ENCODE data around the gene NFKB2. TPM values are rescaled to one million over a fixed set of nuclear protein-coding genes. Genes with fewer than 3 reads are reported as not detected.

Gene NFKB2
- 39.5 TPM for polyA plus RNA-seq (2012; ENCODE audit: insufficient read depth, insufficient read length)

DNA sequence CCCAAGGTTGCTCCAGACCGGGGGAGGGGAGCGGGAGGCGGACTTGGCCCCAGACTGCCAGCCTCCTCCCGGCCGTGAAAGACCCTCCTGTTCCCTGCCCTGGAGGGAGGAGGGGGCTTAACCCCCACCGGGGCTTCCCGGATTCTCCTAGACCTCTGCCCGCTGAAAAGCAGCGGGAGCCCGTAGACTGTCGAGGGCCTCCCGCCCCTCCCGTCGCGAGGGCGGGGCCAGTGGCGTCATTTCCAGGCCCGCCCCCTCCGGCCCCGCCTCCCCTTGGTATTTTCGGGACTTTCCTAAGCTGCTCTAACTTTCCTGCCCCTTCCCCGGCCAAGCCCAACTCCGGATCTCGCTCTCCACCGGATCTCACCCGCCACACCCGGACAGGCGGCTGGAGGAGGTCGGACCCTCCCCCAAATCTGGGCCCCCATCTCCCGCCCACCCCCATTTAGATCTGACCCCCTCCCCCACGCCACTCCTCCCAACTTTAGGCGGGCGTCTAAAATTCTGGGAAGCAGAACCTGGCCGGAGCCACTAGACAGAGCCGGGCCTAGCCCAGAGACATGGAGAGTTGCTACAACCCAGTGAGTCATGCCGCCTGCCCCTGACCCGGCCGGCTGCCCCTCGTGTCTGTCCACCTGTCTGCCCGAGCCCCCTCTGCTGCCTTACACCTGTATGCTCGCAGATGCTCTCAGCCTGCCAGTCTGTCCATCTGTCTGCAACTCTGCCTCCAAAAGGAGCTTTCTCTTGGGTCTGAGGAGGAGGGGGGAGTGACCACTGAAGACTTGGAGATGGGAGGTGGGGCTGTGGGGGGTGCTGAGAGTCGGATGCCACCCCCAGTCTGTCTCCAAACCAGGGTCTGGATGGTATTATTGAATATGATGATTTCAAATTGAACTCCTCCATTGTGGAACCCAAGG, at the start of gene NFKB2:
NFKB2 (plus strand) TSS at position 306 of the 917 bp plus-strand sequence; CDS start at position 561, 255 bp downstream.
- peak within 1 kb of the TSS; percentile 70 for H3K4me3 ChIP-seq (ENCODE audit: low read length)
- DNase-seq (ENCODE audit: low read depth, low spot score), result peak; percentile 49

- no peak overlapping the region for H3K4me3 ChIP-seq (ENCODE audit: low read length)
- no peak for DNase-seq (ENCODE audit: low read depth, low spot score)
Measured at GRCh38 chr10:102347236-102347828, 48.2 kb upstream of the NFKB2 start.

DNA sequence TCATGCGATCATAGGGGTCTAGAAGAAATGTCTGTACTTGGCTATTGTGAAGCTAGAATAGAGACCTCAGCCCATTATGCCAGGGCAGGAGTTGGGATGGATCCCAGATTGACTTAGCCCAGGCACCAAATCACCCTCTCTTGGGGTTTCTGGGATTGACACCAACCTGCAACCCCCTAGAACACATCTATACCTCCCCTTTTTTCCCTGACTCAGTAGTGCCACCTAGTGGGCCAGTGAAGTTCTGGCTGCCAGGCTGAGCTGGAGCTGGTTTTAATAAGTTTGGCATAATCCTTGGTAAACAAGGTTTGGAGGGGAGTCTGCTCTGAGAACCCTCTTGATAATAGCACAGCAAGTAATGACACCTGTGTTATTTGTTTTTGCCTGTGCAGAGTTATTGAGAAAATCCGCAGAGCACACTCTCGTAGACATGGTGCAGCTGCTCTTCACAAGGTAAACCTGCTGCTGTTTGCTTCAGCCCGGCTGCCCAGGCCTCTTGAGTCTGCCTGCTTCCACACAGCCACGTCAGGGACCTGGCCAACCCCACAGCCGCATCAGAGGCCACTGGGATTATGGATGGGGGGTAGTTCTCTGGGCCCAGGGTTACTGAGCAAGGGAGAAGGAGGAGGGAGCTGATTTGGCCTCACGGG, 43.3 kb upstream of the NFKB2 start:
- DNase-seq (ENCODE audit: low read depth, low spot score), result peak; percentile 43
- no peak overlapping the region for H3K4me3 ChIP-seq (ENCODE audit: low read length)

DNA sequence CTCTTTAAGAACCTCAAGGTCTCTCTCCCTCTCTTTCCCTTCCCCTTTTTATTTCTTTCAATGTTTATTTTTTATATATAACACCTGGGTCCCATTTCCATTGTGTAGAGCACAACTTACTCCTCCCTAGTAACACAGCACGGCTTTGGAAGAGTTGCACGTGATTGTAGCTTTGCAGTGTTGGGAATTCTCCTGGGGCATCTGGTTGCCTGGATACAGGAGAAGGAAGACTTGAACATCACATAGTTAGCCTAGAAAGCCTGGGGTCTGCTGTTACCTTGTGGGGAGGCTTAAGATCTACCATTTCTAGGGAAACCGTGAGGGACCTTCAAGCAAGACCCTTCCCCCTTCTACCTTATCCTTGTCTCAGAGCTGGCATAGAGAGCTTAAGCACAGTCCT, 41.1 kb upstream of the NFKB2 start:
- no peak overlapping the region for H3K4me3 ChIP-seq (ENCODE audit: low read length)
- no peak for DNase-seq (ENCODE audit: low read depth, low spot score)

DNA sequence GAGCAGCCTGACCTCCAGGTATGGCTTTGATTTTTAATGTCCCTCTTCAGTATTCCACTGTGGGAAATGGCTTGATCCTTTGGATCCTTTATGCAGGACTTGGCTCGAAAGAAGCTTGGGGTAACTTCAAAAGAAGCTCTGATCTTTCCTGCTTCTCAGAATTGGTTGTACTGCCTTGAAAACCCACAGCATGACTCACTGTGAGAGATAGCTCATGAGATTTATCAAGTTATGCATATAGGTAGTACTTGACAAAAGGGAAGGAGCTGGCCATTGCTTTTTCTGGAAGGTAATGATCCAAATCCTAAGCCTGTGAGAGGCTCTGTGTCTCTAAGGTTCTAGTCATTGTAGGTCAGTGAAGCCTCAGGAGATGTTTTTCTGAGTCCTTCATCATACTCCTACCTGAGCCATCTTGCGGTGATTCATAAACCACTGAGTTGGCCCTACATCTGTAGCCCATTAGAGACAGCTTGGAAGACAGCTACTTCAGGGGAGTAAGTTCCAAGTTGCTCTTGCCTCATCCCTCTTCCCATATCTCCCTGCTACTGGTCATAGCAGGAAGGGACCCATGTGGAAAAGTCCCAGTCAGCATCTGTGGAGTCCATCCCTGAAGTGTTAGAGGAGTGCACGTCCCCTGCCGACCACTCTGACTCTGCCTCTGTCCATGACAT, 36.7 kb upstream of the NFKB2 start:
- no peak overlapping the region for H3K4me3 ChIP-seq (ENCODE audit: low read length)
- no peak for DNase-seq (ENCODE audit: low read depth, low spot score)

DNA sequence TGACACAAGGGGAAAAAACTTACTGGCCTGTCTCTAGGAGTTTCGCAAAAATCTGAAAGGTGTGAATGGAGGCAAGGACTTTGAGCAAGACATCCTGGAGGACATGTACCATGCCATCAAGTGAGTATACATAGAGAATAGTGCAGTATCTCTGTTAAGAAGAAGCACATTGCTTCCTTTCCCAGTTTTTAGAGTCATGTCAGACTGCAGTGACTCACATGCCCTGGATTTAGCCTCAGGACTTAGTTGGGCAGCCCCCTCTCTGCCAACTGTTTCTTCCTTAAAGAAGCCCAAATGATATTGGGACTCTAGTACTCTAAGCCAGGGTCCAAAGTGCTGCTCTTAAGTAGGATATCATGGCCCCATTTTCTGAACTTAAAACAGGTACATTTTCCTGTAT, 28.1 kb upstream of the NFKB2 start:
- DNase-seq (ENCODE audit: low read depth, low spot score), result no peak
- no peak overlapping the region for H3K4me3 ChIP-seq (ENCODE audit: low read length)

- no peak for DNase-seq (ENCODE audit: low read depth, low spot score)
- H3K4me3 ChIP-seq (ENCODE audit: low read length), result no peak overlapping the region
Measured at GRCh38 chr10:102368077-102368476, 27.4 kb upstream of the NFKB2 start.

DNA sequence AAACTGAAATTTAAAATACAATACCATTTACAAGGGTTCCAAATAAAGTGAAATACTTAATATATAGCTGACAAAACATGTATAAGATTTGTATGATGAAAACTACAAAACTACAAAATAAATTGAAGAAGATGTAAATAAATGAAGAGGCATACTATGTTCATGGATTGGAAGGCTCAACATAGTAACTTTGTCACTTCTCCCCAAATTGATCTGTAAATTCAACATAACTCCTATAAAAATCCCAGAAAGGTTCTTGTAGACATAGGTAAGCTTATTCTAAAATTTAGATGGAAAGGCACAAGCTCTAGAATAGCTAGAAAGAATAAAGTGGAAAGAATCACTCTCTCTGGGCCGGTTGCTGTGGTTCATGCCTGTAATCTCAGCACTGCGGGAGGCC, 24.2 kb upstream of the NFKB2 start:
- H3K4me3 ChIP-seq (ENCODE audit: low read length), result no peak overlapping the region
- DNase-seq (ENCODE audit: low read depth, low spot score), result no peak

DNA sequence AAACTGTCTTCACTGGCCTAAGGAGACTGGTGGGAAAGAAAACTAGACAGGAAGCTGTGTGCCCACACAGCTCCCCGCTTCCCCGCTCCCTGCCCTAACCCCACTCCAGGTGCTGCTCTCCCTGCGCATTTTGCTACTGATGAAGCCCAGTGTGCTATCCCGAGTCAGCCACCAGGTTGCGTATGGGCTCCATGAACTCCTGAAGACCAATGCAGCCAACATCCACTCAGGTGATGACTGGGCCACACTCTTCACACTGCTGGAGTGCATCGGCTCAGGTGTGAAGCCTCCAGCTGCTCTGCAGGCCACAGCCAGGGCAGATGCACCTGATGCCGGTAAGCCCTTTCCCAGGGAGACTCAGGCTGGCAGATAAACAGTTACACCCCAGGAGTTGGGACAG, 20.3 kb upstream of the NFKB2 start:
- no peak overlapping the region for H3K4me3 ChIP-seq (ENCODE audit: low read length)
- DNase-seq (ENCODE audit: low read depth, low spot score), result no peak

DNA sequence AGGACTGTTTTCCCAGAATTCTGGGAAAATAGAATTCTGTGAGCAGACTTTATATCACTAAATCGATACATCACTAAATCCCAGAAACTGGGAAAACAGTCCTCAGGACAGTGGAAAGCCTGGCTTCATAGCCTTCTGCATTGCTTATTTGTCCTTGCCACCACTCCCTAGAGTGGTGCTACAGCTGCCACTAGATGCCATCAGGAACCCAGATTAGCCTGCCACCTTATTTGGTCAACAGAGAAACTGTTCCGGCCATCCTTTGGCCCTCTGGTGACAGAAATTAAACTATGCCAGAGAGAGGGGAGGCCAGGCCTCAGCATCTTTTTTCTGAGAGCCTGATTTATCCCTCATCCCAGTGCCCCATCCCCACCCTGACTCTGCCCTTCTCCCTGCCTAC, 19.6 kb upstream of the NFKB2 start:
- DNase-seq (ENCODE audit: low read depth, low spot score), result no peak

DNA sequence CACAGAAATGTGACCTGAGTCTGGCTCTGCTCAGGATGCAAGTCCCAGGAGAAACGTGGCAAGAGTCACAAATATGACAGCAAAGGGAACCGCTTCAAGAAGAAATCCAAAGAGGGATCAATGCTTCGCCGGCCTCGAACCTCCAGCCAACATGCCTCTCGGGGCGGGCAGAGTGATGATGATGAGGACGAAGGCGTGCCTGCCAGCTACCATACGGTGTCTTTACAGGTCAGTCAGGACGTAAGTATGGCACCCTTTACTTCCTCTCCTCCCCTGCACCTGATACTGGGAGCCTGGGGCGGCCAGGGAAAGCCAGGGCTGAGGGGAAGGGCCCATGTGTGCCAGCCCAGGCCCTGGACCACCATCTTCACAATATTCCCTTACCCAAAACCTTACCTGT, 18.6 kb upstream of the NFKB2 start:
- no peak for DNase-seq (ENCODE audit: low read depth, low spot score)
- H3K4me3 ChIP-seq (ENCODE audit: low read length), result no peak overlapping the region

More for the DNA sequence above, 19.6 kb upstream of the NFKB2 start:
- H3K4me3 ChIP-seq (ENCODE audit: low read length), result no peak overlapping the region

DNA sequence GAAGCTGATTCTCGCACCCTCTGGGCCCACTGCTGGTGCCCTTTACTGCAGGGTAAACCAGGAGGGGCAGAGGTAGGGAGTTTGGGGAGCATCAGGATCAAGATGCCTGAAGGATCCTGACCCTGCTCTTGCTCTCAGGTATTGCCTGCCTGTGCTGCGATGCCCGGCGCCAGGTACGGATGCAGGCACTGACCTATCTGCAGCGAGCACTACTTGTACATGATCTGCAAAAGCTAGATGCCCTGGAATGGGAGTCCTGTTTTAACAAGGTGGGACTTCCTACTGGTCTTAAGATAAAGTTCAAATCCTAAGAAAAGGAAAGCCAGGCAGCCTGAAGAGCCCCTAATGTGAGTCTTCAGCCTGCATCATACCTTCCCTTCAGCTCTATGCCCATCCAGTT, 16.1 kb upstream of the NFKB2 start:
- H3K4me3 ChIP-seq (ENCODE audit: low read length), result no peak overlapping the region
- no peak for DNase-seq (ENCODE audit: low read depth, low spot score)

- H3K4me3 ChIP-seq (ENCODE audit: low read length), result no peak overlapping the region
- no peak for DNase-seq (ENCODE audit: low read depth, low spot score)
Measured at GRCh38 chr10:102381983-102382382, 13.5 kb upstream of the NFKB2 start.

GRCh38 chr10:102382871-102383270, 12.6 kb upstream of the NFKB2 start:
- H3K4me3 ChIP-seq (ENCODE audit: low read length), result no peak overlapping the region
- no peak for DNase-seq (ENCODE audit: low read depth, low spot score)

GRCh38 chr10:102384053-102384452, 11.5 kb upstream of the NFKB2 start:
- no peak for DNase-seq (ENCODE audit: low read depth, low spot score)
- no peak overlapping the region for H3K4me3 ChIP-seq (ENCODE audit: low read length)

- no peak for DNase-seq (ENCODE audit: low read depth, low spot score)
Measured at GRCh38 chr10:102384606-102385429, 10.7 kb upstream of the NFKB2 start.

DNA sequence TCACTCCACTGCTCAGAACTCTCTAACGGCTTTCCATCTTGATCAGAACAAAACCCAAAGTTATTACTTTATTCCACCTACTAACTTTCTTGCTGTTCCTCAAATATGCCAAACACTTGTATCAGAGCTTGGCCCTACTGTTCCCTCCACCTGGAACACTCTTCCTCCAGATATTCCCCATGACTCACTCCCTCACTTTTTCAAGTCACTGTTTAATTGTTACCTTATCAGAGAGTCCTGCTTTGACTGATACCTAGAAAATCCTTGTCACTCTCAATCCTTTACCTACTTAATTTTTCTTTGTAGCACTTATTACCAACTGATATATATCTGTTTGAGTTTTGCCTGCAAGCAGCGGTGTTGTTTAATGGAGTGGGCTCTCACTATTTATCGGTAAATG, 5.6 kb upstream of the NFKB2 start:
- H3K4me3 ChIP-seq (ENCODE audit: low read length), result no peak overlapping the region

More at GRCh38 chr10:102384606-102385429, 10.7 kb upstream of the NFKB2 start:
- H3K4me3 ChIP-seq (ENCODE audit: low read length), result no peak overlapping the region

DNA sequence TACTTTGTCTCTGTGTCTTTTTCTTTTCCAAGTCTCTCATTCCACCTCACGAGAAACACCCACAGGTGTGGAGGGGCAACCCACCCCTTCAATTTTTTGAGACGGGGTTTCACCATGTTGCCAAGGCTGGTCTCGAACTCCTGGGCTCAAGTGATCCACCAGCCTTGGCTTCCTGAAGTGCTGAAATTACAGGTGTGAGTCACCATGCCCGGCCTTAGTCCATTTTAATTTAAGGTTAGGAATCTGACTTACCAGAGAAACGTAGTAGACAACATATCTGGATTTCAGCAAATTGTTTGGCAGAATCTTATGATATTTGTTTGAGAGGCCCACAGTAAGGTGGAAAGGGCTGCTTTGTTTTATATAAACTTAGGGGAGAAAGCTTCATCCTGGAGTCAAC, 3.2 kb upstream of the NFKB2 start:
- no peak overlapping the region for H3K4me3 ChIP-seq (ENCODE audit: low read length)
- no peak for DNase-seq (ENCODE audit: low read depth, low spot score)

More for the DNA sequence above, 5.6 kb upstream of the NFKB2 start:
- no peak for DNase-seq (ENCODE audit: low read depth, low spot score)

Data from Jurkat, Clone E6-1 (cell line).